Prostate gland (tissue), 2 donors: Measurements from ENCODE around the gene PEAR1. TPM values are rescaled to one million over a fixed set of nuclear protein-coding genes. Genes with fewer than 3 reads are reported as not detected.

Experiments used
- DNase-seq: peaks from one replicate; pipeline ENCODE4 v3.0.0-alpha.2; 2019; ENCODE audit warnings: low spot score
- H3K27ac ChIP-seq, 2 donors: fragments of 200-600 bp; sonication (generic); 2 replicates each; pipeline ENCODE4 v1.5.1; 2017 to 2019
- H3K27me3 ChIP-seq: fragments of 200-600 bp; sonication (generic); replicated peaks from 2 replicates; pipeline ENCODE4 v1.5.1; 2019; ENCODE audit not compliant: insufficient read depth
- H3K36me3 ChIP-seq, 2 donors: fragments of 200-600 bp; sonication (generic); 1 replicate in 1 of 2; 2 replicates in 1 of 2; pipeline versions ENCODE4 v1.5.1 to v1.8.1; 2017 to 2019
- H3K4me1 ChIP-seq: fragments of 200-600 bp; sonication (generic); replicated peaks from 2 replicates; pipeline ENCODE4 v1.5.1; 2019
- H3K4me3 ChIP-seq, 2 donors: fragments of 200-600 bp; sonication (generic); 2 replicates each; pipeline ENCODE4 v1.5.1; 2017 to 2019
- H3K9me3 ChIP-seq: fragments of 200-600 bp; sonication (generic); 2 replicates; pipeline ENCODE4 v1.5.1; 2017
- POLR2A ChIP-seq: fragments of 450-650 bp; IDR thresholded peaks from one replicate; pipeline ENCODE4 v1.6.1; 2016; ENCODE audit warnings: antibody characterized with exemption, mild to moderate bottlenecking
- POLR2AphosphoS5 ChIP-seq: sonication (generic); formaldehyde crosslinking; IDR thresholded peaks from one replicate; pipeline ENCODE4 v1.6.1; 2017; ENCODE audit warnings: antibody characterized with exemption
- WGBS: methylation state at CpG from one replicate; pipeline ENCODE4 v1.1.5; 2018; 5-methylcytosine and 5-hydroxymethylcytosine counted together
- intact Hi-C: fragments of 100-400 bp; cut with DNase I; formaldehyde crosslinking; loops from one replicate; pipeline ENCODE4 v1.14.2; 2022
- total RNA-seq, 2 donors: library from RNA; depleted of rRNA; stranded (reverse); fragments of >200 nt; gene quantifications; one replicate each; pipeline ENCODE4 v1.1.0, GENCODE V29; 2016
- TF ChIP-seq, protein P1 (sequence below), 4 experiments: fragments of 200-600 bp in 2 of 4; fragments of 450-650 bp in 2 of 4; sonication (generic) in 2 of 4; IDR thresholded peaks; 1 replicate in 3 of 4; 2 replicates in 1 of 4; pipeline ENCODE4 v1.5.1; 2016 to 2019; ENCODE audit warnings: antibody characterized with exemption in 4 of 4, mild to moderate bottlenecking in 2 of 4, moderate library complexity in 2 of 4

Gene PEAR1
- total RNA-seq, 2 donors from 2014 or later, result 3.6 to 20.0 TPM

DNA sequence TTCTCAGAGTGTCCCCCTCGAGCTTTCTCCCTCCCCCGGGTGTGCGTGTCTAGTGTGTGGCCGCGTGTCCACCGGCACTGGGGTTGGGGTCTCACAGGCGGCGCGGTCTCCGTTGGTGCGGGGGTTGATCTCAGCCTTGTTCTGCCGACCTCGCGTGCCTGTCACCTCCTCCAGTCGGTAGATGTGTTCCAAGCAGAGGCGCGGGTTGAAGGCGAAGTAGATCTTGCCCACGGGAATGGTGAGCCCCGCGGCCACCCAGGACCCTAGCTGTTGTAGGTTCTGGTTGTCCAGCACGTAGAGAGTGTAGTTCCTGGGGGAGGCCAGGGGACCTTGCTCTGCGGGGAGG is 44.4 kb upstream of the PEAR1 start:
- TF ChIP-seq, protein P1, sequence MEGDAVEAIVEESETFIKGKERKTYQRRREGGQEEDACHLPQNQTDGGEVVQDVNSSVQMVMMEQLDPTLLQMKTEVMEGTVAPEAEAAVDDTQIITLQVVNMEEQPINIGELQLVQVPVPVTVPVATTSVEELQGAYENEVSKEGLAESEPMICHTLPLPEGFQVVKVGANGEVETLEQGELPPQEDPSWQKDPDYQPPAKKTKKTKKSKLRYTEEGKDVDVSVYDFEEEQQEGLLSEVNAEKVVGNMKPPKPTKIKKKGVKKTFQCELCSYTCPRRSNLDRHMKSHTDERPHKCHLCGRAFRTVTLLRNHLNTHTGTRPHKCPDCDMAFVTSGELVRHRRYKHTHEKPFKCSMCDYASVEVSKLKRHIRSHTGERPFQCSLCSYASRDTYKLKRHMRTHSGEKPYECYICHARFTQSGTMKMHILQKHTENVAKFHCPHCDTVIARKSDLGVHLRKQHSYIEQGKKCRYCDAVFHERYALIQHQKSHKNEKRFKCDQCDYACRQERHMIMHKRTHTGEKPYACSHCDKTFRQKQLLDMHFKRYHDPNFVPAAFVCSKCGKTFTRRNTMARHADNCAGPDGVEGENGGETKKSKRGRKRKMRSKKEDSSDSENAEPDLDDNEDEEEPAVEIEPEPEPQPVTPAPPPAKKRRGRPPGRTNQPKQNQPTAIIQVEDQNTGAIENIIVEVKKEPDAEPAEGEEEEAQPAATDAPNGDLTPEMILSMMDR (IDR thresholded peaks at IDR 0.05), result no peak
- TF ChIP-seq POLR2A, result no peak
- no peak for TF ChIP-seq POLR2AphosphoS5
- Histone ChIP-seq H3K27me3 (peaks cover 15% of the 10 kb centered on the region), H3K4me3 (no peak overlapping the region), H3K36me3 (no peaks in the 10 kb centered on the region), H3K9me3 (no peaks in the 10 kb centered on the region), H3K27ac (no peak overlapping the region), H3K4me1 (no peaks in the 10 kb centered on the region)
- no peak for DNase-seq
- 40% methylated on average over 23 of the region's 23 CpGs for WGBS
- intact Hi-C loops, result no loop called here

DNA sequence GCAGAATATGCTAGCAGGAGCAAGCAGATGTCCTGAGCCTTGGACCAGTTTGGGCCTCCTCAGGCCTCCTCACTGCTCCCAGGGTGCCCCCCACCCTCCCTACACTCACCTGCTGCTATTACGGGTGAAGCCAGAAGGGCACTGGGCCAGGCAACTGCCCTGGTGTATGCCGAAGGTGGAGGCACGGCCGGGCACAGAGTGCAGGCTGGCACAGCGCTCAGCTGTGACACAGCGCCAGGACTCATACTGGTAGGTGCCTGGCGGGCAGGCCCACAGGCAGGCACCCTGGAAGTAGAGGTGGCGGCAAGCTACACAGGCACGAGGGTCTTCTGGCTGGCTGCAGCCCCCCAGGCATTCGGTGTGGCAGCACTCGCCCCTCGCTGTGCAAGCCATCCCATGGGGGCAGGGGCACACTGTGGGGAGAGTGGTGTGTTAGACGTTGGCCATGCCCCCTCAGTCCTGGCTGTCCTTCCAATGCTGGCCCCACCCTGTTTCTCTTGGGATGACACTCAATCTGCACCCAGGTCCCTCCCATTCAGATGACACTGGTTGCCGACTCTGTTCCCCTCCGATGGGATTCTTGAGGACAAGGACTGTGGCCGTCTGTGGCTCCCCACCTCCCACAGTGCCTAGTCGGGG is 41.6 kb upstream of the PEAR1 start:
- Histone ChIP-seq H3K4me3 (no peak overlapping the region), H3K4me1 (no peaks in the 10 kb centered on the region), H3K36me3 (no peaks in the 10 kb centered on the region), H3K27me3 (peaks cover 7% of the 10 kb centered on the region), H3K9me3 (no peaks in the 10 kb centered on the region), H3K27ac (no peak overlapping the region)
- TF ChIP-seq POLR2AphosphoS5 (no peak), POLR2A (no peak)
- TF ChIP-seq, protein P1 (IDR thresholded peaks at IDR 0.05), result no peak
- intact Hi-C loops, result no loop called here
- no peak for DNase-seq
- WGBS, result 67% methylated on average over 17 of the region's 17 CpGs

DNA sequence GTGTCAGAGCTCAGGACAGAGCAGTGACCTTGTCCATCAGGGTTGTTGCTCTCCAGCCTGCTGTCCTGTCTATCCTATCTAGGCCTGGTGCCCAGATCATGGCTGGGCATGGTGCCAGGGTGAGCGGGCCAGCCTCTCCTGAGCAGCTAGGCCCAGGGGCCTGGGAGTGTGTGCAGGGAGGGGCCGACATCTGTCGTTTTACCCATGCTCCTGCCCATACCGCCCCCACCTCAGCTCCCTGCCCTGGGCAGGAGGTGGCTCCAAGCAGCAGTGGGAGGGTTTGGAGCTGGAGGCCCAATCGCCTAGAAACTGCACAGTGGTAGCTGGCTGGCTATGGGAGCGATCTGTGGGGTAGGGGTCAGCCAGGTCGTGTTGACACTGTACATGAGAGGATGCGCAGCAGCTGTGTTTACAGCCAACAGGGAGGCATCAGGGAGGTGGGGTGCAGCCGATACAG is 41.1 kb upstream of the PEAR1 start:
- intact Hi-C loops, result no loop called here
- peak; percentile 39 for DNase-seq

DNA sequence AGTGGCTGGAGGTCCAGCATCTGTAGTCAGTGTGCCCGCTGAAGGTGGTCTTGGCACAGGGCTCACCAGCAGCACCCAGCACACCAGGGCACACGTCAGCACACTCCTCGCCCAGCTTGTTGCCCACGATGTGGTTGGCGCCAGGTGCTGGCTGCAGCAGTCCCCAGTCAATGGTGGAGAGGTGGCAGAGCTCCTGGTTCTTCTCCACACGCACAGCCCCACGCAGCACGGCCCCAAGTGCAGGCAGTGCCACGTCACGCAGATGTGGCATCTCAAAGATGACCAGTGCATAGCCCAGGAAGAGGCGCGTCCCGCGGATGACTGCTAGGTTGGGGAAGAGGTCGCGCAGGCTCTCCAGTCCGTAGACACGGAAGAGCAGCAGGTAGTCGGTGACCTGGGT is 39.8 kb upstream of the PEAR1 start:
- H3K9me3 ChIP-seq, result no peaks in the 10 kb centered on the region
- no peak for DNase-seq
- intact Hi-C loops, result no loop called here
- WGBS, result 97% methylated on average over 19 of the region's 19 CpGs
- H3K4me1 ChIP-seq, result peaks cover under 1% of the 10 kb centered on the region
- H3K27ac ChIP-seq, result no peak overlapping the region
- H3K27me3 ChIP-seq, result peaks cover 1% of the 10 kb centered on the region
- no peak overlapping the region for H3K4me3 ChIP-seq
- H3K36me3 ChIP-seq, result no peaks in the 10 kb centered on the region
- TF ChIP-seq, protein P1 (IDR thresholded peaks at IDR 0.05), result no peak
- TF ChIP-seq POLR2AphosphoS5, result no peak
- TF ChIP-seq POLR2A, result no peak

More for the DNA sequence above, 41.1 kb upstream of the PEAR1 start:
- 54% methylated on average over 5 of the region's 9 CpGs for WGBS
- no peak overlapping the region for H3K27ac ChIP-seq
- no peak overlapping the region for H3K4me3 ChIP-seq
- H3K36me3 ChIP-seq, result no peaks in the 10 kb centered on the region
- no peaks in the 10 kb centered on the region for H3K4me1 ChIP-seq
- H3K9me3 ChIP-seq, result no peaks in the 10 kb centered on the region
- TF ChIP-seq POLR2AphosphoS5 (no peak), POLR2A (no peak)
- TF ChIP-seq, protein P1 (IDR thresholded peaks at IDR 0.05), result no peak
- peaks cover 7% of the 10 kb centered on the region for H3K27me3 ChIP-seq

DNA sequence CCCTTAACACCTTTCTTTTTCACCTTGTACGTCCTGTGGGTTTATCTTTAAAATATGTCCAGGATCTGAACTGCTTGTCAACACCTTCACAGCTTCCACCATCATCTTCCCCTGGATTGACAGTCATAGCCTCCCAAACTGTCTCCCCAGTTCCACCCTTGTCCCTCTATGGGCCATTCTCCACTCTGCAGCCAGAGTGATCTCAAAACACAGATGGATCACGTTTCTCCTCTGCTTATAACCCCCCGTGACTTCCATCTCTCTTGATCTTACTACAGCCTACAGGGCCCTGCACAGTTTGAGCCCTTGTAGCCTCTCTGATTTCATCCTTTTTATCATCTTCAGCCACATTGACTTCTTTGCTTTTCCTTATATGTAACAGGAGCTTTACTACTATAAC is 38.9 kb upstream of the PEAR1 start:
- Histone ChIP-seq H3K4me1 (peaks cover 8% of the 10 kb centered on the region), H3K9me3 (no peaks in the 10 kb centered on the region), H3K27ac (no peak overlapping the region), H3K4me3 (no peak overlapping the region), H3K36me3 (no peaks in the 10 kb centered on the region), H3K27me3 (no peaks in the 10 kb centered on the region)
- TF ChIP-seq POLR2AphosphoS5 (no peak), POLR2A (no peak)
- TF ChIP-seq, protein P1 (IDR thresholded peaks at IDR 0.05), result no peak
- WGBS, result 65% methylated on average over 3 of the region's 3 CpGs
- intact Hi-C loops, result no loop called here
- no peak for DNase-seq
